ENCODE measurements around the gene TSSK6.

TSSK6 gene

GRCh38 chr19:19505669-19506326 is 9.6 kb downstream of the TSSK6 start:
- DNase-seq (ENCODE audit: low read depth in 3 of 3): no peak

DNA sequence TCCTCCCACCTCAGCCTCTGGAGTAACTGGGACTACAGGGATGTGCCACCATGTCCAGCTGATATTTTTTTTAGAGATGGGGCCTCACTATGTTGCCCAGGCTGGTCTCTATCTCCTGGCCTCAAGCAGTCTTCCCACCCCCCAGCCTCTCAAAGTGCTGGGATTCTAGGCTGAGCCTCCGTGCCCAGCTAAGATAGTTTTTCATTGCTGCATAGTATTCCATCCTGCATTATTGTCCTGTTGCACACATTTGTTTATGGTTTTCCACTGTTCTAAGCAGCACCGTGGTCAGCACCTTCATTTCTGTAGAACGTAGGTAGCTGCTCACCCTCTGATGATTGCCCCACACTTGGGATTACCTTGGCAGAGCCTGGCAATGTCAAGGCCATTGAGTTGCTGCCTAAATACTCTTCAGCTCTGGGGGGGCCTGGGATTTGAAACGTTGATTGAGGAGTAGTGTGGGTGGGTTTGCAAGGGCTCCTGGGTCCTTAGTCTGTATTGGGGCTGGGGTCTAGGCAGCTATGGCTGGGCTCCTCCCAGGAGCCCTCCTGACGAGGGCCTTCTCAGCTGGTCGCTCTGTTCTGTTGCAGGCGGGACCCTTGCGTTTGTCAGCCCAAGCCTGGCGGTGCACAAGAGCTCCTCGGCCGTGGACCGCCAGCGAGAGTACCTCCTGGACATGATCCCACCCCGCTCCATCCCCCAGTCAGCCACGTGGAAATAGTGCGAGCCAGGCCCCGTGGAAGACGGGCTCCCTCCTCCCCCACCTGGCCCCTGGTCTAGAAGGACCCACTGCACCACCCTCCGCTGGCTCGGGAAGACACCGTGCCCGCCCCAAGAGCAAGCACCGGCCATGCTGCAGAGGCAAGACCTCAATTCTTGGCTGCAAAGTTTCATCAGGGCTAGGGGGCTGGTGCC is 10.3 kb downstream of the TSSK6 start:
- DNase-seq (ENCODE audit: low read depth in 3 of 3): no peak

- DNase-seq (ENCODE audit: low read depth in 3 of 3): no peak
Measured at GRCh38 chr19:19502808-19503602, 12.3 kb downstream of the TSSK6 start.

DNA sequence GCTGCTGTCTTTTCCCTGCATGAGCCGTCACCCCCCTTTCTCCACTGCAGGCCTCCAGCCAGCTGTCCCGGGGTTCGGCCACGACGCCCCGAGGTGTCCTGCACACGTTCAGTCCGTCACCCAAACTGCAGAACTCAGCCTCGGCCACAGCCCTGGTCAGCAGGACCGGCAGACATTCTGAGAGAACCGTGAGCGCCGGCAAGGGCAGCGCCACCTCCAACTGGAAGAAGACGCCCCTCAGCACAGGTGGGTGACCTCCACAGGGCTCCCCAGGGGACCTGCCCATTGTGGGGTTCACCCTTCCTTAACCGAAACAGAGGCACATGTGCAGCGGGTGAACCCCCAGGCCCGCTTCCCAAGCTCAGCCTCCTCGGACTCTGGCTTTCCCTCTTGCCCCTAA is 13.1 kb downstream of the TSSK6 start:
- no peak for DNase-seq (ENCODE audit: low read depth in 3 of 3)

GRCh38 chr19:19501798-19502197 is 13.6 kb downstream of the TSSK6 start:
- no peak for DNase-seq (ENCODE audit: low read depth in 3 of 3)

GRCh38 chr19:19500975-19501644 is 14.2 kb downstream of the TSSK6 start:
- DNase-seq (ENCODE audit: low read depth in 3 of 3): no peak

- no peak for DNase-seq (ENCODE audit: low read depth in 3 of 3)
Measured at GRCh38 chr19:19499272-19499995, 15.9 kb downstream of the TSSK6 start.

GRCh38 chr19:19498255-19498991 is 16.9 kb downstream of the TSSK6 start:
- DNase-seq (ENCODE audit: low read depth in 3 of 3): no peak

- DNase-seq (ENCODE audit: low read depth in 3 of 3): no peak
Measured at GRCh38 chr19:19495614-19496603, 19.4 kb downstream of the TSSK6 start.

DNA sequence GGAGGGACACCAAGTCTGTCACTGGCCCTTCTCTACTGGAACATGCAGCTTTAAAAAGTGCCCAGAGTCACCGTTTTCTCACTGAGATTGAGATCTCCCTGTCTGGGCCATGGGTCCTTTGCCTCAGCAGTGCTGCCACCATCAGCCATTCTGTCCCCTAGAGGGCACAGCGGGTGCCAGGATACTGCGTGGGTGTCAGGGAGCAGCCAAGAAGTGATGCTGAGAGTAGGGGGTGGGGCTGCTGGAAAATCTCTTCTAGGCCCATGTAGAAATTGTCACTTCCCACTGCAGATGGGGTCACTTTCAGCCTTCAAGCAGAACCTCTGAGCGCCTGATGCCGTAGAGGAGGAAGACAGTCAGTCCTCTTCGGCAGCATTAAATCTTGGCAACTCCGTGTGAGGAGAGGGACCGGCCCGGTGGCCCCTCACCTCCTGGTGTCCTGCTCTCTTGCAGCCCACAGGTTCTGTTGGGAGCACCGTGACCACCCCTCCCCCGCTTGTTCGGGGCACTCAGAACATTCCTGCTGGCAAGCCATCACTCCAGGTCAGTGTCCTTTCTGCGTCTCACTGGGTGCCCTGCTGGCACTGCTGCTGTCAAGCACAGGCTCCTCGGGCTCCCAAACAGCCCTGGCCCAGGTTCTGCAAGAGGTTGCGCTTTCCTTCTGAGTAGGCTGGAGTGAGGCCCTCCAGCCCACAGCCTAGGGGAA is 21.4 kb downstream of the TSSK6 start:
- DNase-seq (ENCODE audit: low read depth in 3 of 3): no peak

- DNase-seq (ENCODE audit: low read depth in 3 of 3): no peak
Measured at GRCh38 chr19:19492026-19492610, 23.2 kb downstream of the TSSK6 start.

DNA sequence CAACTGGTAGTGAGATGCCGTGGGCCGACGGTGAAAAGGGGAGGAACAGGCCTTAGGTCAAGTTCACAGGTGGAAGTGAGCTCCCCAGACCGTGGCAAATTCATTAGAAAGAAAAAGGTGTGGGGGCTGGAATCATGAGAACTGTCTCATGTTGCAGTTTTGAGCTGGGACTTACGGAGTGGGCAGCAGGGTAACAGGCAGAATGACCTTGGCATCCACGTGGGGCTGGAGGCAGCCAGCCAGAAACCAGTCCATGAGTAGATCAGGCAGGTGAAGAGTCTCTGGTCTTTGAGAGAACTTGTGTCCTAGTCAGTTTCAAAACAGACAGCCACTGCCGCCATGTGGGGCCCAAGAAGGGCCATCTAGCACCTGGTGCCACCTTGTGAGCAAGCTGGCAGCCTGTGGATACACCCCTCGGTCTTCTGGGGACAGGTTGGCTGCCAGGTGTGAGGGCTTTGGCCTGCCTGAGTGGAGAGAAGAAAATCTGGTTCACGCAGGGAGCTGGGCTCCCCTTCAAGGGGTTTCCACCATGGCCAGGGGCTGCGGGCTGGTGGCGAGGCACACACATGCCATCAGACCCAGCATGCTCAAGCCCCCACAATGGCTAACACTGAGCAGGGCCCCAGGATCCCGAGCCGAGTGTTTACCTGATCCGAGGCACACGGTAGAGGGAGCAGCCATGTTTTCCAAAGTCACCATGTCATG is 23.9 kb downstream of the TSSK6 start:
- no peak for DNase-seq (ENCODE audit: low read depth in 3 of 3)

DNA sequence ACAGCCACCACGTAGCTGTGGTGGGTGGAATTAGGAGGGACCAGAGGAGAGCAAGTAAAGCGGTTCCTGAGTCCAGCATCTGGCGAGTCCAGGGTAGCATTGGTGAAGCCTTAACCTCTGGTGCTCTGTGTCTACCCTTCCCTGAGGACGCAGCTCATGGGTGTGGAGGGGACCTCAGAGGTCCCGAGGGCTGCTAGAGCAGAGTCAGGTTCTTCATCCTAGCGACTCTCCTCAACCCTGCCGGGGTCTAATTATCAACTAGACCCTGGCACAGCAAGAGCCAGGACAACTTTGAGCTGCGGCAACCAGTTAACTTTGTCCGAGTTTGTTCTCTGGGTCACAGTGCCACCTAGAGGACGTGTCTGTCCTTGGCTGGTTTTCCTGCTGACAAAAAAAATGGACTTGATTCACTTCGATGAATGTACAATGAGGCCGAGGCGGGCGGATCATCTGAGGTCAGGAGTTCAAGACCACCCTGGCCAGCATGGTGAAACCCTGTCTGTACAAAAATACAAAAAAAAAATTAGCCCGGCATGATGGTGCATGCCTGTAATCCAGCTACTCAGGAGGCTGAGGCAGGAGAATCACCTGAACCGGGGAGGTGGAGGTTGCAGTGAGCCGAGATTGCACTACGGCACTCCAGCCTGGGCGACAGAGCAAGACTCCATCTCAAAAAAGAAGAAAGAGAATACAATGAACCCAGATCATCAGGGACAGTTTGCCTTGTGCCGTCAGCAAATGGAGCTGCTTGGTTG is 25.0 kb downstream of the TSSK6 start:
- DNase-seq (ENCODE audit: low read depth in 3 of 3): peak; percentile 52 to 70 (median 60)

- no peak for DNase-seq (ENCODE audit: low read depth in 3 of 3)
Measured at GRCh38 chr19:19489804-19490204, 25.5 kb downstream of the TSSK6 start.

DNA sequence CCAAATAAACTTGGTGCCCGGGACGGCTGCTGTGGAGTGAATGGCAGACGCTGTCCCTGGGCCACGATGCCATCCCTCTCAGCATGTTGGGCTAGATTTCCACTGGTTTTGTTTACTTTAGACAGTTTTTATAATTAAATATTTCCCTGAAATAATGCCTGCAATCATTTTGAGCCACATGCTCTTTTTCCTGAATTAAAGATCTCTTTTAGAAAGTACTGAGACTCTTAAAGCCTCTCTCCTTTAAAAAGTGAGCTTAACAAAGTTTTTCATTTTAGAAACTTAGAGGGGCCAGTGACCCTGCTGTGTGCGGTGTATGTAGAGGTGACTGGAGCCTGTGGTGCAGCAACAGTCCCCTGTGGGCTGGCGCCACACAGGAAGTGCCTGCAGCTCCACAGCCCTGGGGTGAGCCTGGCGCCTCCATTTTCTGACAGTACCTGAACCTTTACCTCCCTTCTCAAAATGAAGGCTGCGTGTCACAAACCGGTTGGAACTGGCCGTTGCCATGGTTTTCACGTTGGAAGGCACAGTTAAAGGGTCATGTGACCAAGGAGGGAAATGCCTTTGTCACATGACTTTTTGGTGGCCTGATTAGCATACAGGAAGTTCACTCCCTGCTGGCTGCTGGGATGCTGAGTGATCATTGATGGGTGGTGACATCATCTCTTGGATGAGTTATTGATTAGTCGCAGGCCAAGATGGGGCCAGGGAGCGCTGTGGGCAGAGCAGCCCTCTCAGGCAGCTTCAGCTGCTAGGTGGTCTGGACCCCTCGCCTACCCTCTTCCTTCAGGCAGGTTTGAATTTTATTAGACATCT is 26.3 kb downstream of the TSSK6 start:
- peak; percentile 51 to 72 (median 69) for DNase-seq (ENCODE audit: low read depth in 3 of 3)
